Testis (tissue), 5 donors: ENCODE results near the gene MYO1G. TPM values are rescaled to one million over a fixed set of nuclear protein-coding genes. Genes with fewer than 3 reads are reported as not detected.

ENCODE experiments used
- DNase-seq: peaks from one replicate; pipeline ENCODE4 v3.0.0-alpha.2; 2019
- H3K27ac ChIP-seq, 2 donors: fragments of 200-600 bp; sonication (generic); one replicate each; pipeline ENCODE4 v1.5.1; 2019
- H3K27me3 ChIP-seq: fragments of 200-600 bp; sonication (generic); one replicate; pipeline ENCODE4 v1.5.1; 2019
- H3K36me3 ChIP-seq: fragments of 200-600 bp; sonication (generic); one replicate; pipeline ENCODE4 v1.5.1; 2017; ENCODE audit warnings: low read depth; ENCODE audit errors: missing control alignments
- H3K4me1 ChIP-seq: fragments of 200-600 bp; sonication (generic); one replicate; pipeline ENCODE4 v1.5.1; 2019
- H3K4me3 ChIP-seq, 2 donors: fragments of 200-600 bp; sonication (generic); one replicate each; pipeline ENCODE4 v1.5.1; 2017 to 2019
- H3K9me3 ChIP-seq: fragments of 200-600 bp; sonication (generic); one replicate; pipeline ENCODE4 v1.5.1; 2017
- CTCF ChIP-seq, 3 experiments: fragments of 450-650 bp in 2 of 3; fragments of 200-600 bp in 1 of 3; sonication (generic) in 1 of 3; IDR thresholded peaks; one replicate each; pipeline ENCODE4 v1.5.1; 2016 to 2019; ENCODE audit warnings: antibody characterized with exemption in 3 of 3, mild to moderate bottlenecking in 2 of 3, moderate library complexity in 1 of 3
- POLR2A ChIP-seq: fragments of 450-650 bp; IDR thresholded peaks from one replicate; pipeline ENCODE4 v1.6.1; 2017; ENCODE audit warnings: antibody characterized with exemption, mild to moderate bottlenecking, moderate library complexity
- WGBS, 2 donors: methylation state at CpG; one replicate each; pipeline ENCODE4 v1.1.5; 2018; 5-methylcytosine and 5-hydroxymethylcytosine counted together
- intact Hi-C: fragments of 100-400 bp; cut with DNase I; formaldehyde crosslinking; loops from one replicate; pipeline ENCODE4 v1.15.1; 2023; ENCODE audit warnings: low total_unique reads
- long read RNA-seq, 2 donors: transcript quantifications; one replicate each; lab custom pipeline, GENCODE V29; 2026
- polyA plus RNA-seq: library from polyadenylated mRNA; stranded (reverse); fragments of 350-450 nt; fragmentation: Illumina TruSeq; extraction: RNeasy Lipid Tissue Mini Kit (QIAGEN cat#74804); gene quantifications from one replicate; pipeline ENCODE4 v1.2.3, GENCODE V29; 2014; ENCODE audit warnings: low read depth, low replicate concordance; ENCODE audit not compliant: insufficient read depth
- total RNA-seq, 2 donors: library from RNA; depleted of rRNA; stranded (reverse); fragments of >200 nt; gene quantifications; one replicate each; pipeline ENCODE4 v1.2.3, GENCODE V29; 2016

The MYO1G gene
- total RNA-seq (1 to 10 TPM in 1 of 2 donors, under 1 TPM in 1; 0.63 to 1.7 TPM), polyA plus RNA-seq (2.5 TPM)
- long read RNA-seq, donor 1, result 0 reads
- long read RNA-seq, donor 2, result 0 reads

GRCh38 chr7:44978511-44979366 is at the start of gene MYO1G:
MYO1G (minus strand) TSS chr7:44979015; CDS start chr7:44978961, 54 bp downstream.
- no peaks in the 10 kb centered on the region for H3K9me3 ChIP-seq
- no peaks in the 10 kb centered on the region for H3K4me1 ChIP-seq
- no peak within 1 kb of the TSS for H3K27ac ChIP-seq
- H3K27me3 ChIP-seq, result no peaks in the 10 kb centered on the region
- TF ChIP-seq POLR2A, result no peak
- TF ChIP-seq CTCF (IDR thresholded peaks at IDR 0.05), result no peak
- intact Hi-C loops, result loop anchor here (10.0 kb wide), 1 partner anchor 156 kb away; no protein-coding TSS in a partner anchor
- 83 to 86% methylated on average over 17 to 24 of the region's 24 CpGs for WGBS, 2 donors
- H3K36me3 ChIP-seq, result no peaks in the 10 kb centered on the region
- DNase-seq, result no peak
- H3K4me3 ChIP-seq, result no peak within 1 kb of the TSS

- Histone ChIP-seq H3K36me3 (no peaks in the 10 kb centered on the region), H3K4me3 (no peak overlapping the region), H3K4me1 (no peaks in the 10 kb centered on the region), H3K9me3 (no peaks in the 10 kb centered on the region), H3K27me3 (no peaks in the 10 kb centered on the region), H3K27ac (no peak overlapping the region)
- intact Hi-C loops, result no loop called here
- TF ChIP-seq CTCF (IDR thresholded peaks at IDR 0.05) (no peak), POLR2A (no peak)
- WGBS, 2 donors, result 85 to 86% methylated on average over 16 to 17 of the region's 17 CpGs
- DNase-seq, result no peak
These were observed 49.5 kb upstream of the MYO1G start for GRCh38 chr7:45028138-45028919.

GRCh38 chr7:45027774-45028114 is 48.9 kb upstream of the MYO1G start:
- Histone ChIP-seq H3K36me3 (no peaks in the 10 kb centered on the region), H3K9me3 (no peaks in the 10 kb centered on the region), H3K4me1 (no peaks in the 10 kb centered on the region), H3K27ac (no peak overlapping the region), H3K4me3 (no peak overlapping the region), H3K27me3 (no peaks in the 10 kb centered on the region)
- no peak for TF ChIP-seq CTCF (IDR thresholded peaks at IDR 0.05)
- no peak for TF ChIP-seq POLR2A
- WGBS, 2 donors, result 86 to 91% methylated on average over 4 of the region's 4 CpGs
- no peak for DNase-seq
- intact Hi-C loops, result no loop called here

- intact Hi-C loops, result no loop called here
- no peaks in the 10 kb centered on the region for H3K27me3 ChIP-seq
- WGBS, 2 donors, result 91 to 93% methylated on average over 10 of the region's 10 CpGs
- no peak for TF ChIP-seq POLR2A
- H3K4me1 ChIP-seq, result no peaks in the 10 kb centered on the region
- no peak overlapping the region for H3K4me3 ChIP-seq
- no peak overlapping the region for H3K27ac ChIP-seq
- no peaks in the 10 kb centered on the region for H3K9me3 ChIP-seq
- no peak for DNase-seq
- no peaks in the 10 kb centered on the region for H3K36me3 ChIP-seq
These were observed 48.4 kb upstream of the MYO1G start for GRCh38 chr7:45026984-45027773.
